ACHN (cell line): Measurements from ENCODE around the gene NDUFB10.

ENCODE experiments used
- DNase-seq: peaks from one replicate; pipeline ENCODE4 v3.0.0-alpha.2; 2015
- in situ Hi-C: cut with HindIII; loops from 2 replicates; pipeline ENCODE4 v1.10.0; 2017; ENCODE audit warnings: low sequenced_read_pairs, low pct_ligation_motif_present, low pct_unique_long_range_greater_than_20kb

The NDUFB10 gene

DNA sequence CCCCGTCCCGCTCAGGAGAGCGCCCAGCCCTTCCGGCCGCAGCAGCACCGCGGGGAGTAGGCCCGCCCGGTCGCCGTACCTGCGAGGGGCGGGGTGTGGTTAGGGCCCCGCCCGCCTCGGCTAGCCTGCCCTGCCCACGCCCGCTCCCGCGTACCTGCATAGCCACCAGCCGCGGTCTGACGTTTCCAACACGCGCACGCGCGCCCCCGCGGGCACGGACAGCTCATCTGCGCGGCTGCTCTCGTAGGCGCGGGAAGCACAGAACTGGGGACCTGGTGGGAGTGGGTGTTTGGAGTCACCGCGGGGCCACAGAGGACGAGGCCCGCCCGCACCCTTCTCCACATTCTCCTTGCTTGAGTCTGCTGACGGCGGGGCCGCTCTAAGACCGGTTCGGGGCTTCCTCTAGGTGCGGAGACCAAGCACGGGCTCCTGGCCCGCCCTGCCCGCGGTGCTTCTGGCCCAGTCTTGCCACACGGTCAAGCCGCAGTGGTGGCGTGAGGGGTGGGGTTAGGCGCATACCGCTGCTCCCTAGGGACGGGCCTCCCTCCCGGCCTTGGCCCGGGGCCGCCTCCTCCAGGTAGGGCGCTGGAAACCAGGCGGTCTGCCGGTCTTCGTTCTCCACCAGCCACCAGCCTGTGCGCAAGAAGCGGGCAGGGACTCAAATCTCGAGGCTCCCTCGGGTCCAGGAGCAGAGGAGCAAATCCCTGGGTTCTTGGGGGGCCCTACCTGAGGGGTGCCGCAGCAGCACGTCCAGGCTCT is 20.1 kb downstream of the NDUFB10 start:
- DNase-seq = no peak

GRCh38 chr16:1980030-1980769 is 20.9 kb downstream of the NDUFB10 start:
- no peak for DNase-seq
- in situ Hi-C loops = no loop called here

More for the DNA sequence above, 20.1 kb downstream of the NDUFB10 start:
- in situ Hi-C loops = no loop called here

GRCh38 chr16:1980770-1981087 is 21.4 kb downstream of the NDUFB10 start:
- no peak for DNase-seq
- in situ Hi-C loops = no loop called here

DNA sequence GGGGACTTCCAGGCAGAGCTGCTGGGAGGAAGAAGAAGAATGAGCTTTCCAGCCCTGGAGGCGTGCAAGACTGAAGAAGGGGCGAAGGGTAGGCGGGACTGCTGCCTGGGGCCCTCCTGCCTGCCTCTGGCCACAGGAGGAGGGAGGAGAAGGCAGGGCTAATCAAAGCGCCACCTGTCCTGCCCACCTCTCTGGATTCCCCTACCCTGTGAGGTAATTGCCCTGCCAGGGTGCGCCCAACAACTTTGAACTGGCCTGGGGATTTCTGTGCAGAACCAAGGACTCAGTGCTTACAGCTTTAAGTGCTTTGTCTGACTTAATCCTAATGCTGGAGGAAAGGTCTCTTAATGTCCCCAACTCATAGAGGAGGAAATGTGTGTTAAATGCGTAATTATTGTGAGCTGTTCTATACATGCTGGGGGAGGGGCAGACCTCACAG is 22.1 kb downstream of the NDUFB10 start, which contains the start of gene NOXO1:
Gene NOXO1, minus strand, starts transcription at position 72 of the 439 bp plus-strand sequence. CDS start 290 bp downstream, outside the sequence.
- in situ Hi-C loops = no loop called here
- DNase-seq = no peak

DNA sequence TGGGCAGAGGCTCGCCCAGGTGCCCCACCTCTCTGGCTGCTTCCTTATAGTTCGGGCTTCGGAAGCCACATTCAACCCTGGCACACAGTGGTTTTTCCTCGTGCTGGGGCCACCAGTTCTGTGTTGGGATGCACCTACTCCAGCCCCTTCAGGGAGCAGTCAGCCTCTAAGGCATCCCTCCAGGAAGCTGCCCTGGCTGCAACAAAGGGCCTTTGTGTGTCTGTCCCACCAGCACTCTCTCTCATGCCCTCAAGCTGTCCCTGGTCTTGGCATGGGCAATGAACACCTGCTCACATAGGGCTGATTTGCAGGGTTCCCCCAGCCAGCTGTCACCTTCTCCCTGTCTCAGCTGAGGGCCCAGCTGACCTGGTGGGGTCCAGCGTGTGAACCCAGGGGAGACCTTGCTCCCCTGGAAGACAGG is 22.7 kb downstream of the NDUFB10 start:
- no peak for DNase-seq
- in situ Hi-C loops = no loop called here

- no peak for DNase-seq
- in situ Hi-C loops = no loop called here
Measured at GRCh38 chr16:1982991-1983543, 23.7 kb downstream of the NDUFB10 start.

- in situ Hi-C loops = no loop called here
Measured at GRCh38 chr16:1983544-1984346, 24.4 kb downstream of the NDUFB10 start, which contains the start of gene GFER. Gene GFER (plus strand): TSS chr16:1984193. CDS start chr16:1984219, 26 bp downstream.

GRCh38 chr16:1984347-1985225 is 25.2 kb downstream of the NDUFB10 start:
- no peak for DNase-seq
- in situ Hi-C loops = no loop called here

More at GRCh38 chr16:1983544-1984346, 24.4 kb downstream of the NDUFB10 start, which contains the start of gene GFER:
- peak; percentile 97 for DNase-seq

DNA sequence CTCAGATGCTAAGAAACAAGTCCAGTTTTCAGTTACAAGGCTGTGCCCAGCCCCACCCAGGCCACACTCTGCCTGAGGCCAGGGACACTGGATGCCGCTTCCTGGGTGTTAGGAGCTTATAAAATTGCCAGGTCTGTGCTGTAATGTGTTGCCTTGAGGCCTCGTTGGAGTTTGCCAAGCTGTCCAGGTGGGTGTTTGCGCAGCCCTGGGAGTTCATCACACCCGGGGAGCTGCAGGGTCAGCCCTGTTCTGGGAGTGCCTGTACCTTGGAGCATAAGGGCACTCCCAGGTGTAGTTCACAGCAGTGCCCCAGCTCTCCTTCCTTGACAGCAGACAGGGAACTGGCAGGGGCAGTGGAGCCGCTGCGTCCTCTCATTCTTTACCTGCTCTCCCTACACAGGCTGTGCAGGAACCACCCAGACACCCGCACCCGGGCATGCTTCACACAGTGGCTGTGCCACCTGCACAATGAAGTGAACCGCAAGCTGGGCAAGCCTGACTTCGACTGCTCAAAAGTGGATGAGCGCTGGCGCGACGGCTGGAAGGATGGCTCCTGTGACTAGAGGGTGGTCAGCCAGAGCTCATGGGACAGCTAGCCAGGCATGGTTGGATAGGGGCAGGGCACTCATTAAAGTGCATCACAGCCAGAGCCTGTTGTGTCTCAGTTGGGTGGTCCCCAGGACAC is 26.3 kb downstream of the NDUFB10 start:
- no peak for DNase-seq
- in situ Hi-C loops = no loop called here

DNA sequence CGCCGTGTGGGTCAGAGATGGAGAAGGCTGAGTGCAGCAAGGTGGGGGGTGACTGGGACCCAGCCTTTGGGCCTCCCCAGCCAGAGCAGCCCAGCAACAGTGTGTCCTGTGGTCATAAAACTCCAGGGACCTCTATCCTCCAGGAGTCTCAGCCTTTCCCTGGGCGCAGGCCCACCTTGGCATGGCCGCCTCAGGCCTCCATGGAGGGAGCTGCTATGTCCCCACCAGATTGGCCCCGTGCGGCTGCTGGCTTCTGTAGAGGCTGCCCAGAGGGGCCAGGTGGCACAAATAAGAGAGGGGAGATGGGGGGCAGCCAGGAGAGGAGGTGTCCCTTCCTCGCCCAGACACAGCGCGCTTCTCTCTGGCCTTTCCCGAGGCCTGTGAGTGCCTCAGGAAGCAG is 27.9 kb downstream of the NDUFB10 start:
- no peak for DNase-seq
- in situ Hi-C loops = no loop called here

GRCh38 chr16:1989209-1990100 is 30.1 kb downstream of the NDUFB10 start, which contains the start of gene SYNGR3:
Gene SYNGR3 (plus strand): TSS chr16:1989970. CDS start chr16:1990103, 133 bp downstream.
- peak; percentile 33 for DNase-seq
- in situ Hi-C loops = no loop called here

DNA sequence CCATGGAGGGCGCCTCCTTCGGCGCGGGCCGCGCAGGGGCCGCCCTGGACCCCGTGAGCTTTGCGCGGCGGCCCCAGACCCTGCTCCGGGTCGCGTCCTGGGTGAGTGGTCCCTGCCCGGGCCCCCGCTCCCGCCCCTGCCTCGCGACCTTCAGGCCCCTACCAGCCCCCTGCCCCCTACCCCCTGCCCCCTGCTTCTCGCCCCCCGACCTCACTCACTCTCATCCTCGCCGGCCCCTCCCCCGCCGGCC is 30.7 kb downstream of the NDUFB10 start:
- in situ Hi-C loops = no loop called here

DNA sequence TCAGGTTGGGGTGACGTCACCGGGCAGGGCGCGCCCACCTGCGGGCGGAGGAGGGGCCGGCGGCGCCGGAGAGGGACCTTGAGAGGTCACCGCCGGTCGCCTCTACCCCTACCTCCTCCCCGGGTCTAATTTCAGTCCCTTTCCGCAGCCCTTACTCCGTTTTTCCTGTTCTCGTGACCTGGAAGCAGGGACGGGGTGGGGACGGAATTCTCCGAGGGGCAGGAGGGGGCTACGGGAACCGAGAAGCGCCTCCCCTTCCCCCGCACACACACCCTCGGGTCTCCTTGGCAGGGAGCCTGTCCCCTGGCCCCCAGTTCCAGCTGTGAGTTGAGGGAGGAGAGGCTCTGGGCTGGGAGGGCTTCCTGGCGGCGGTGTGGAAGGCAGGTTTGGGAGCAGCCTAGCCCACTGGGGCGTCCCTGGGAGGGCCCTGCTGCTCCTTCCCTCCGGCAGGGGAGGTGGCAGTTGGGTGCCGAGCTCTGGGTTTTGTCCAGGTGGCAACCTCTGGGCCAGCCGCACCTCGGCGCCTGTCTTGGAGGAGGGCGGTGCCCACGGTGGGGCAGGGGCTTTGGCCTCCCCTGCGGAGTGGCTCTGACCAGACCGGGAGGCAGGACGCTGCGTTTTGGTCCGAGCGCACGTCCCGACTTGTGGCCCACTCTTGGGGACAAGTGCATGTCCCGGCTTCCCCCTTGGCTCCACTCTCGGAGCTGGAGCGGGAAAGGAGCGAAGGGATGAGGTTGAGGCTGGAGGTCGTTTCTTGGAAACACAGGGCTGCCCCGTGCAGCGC is 31.2 kb downstream of the NDUFB10 start:
- in situ Hi-C loops = no loop called here
- DNase-seq = peak; percentile 20

More for the DNA sequence above, 30.7 kb downstream of the NDUFB10 start:
- no peak for DNase-seq

DNA sequence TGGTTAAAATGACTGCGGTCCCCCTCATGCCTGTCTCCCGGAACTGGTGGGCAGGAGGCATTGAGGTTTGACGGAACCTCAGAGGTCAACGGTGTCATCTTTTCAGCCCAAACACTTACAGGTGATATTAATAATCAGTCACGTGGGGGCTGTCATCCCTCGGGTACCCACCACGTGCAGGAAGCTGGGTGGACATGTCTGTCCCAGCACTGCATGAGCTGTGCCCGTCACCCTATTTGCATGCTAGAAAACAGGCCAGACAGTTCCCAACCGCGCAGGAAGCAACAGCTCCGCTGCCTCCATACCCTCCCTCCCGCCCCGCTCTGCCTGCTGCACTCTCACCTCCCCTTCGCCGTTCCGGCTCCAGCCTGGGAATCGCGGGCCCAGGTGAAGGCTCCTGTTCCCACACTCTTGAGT is 31.8 kb downstream of the NDUFB10 start:
- no peak for DNase-seq
- in situ Hi-C loops = no loop called here

- no peak for DNase-seq
- in situ Hi-C loops = no loop called here
Measured at GRCh38 chr16:1991588-1991947, 32.2 kb downstream of the NDUFB10 start.
